Heart left ventricle (tissue), 16 donors: ENCODE measurements around the gene CC2D1A. TPM values are rescaled to one million over a fixed set of nuclear protein-coding genes. Genes with fewer than 3 reads are reported as not detected.
A peak's percentile ranks its signal among the peaks of the same experiment; 100 is the strongest.
"Not testable (repeated sequence)": the region's sequence is repeated elsewhere in the genome, so short reads cannot be mapped to it uniquely, and the experiment has no call there.

Source experiments
- ATAC-seq, 4 donors: fragments of 200-7000 bp; cut with Tn5 transposase; one replicate each; pipeline ENCODE4 v1.9.1; 2020 to 2022; ENCODE audit warnings: moderate library complexity in 4 of 4, mild to moderate bottlenecking in 3 of 4, moderate number of reproducible peaks in 1 of 4
- DNase-seq, 5 donors: peaks; one replicate each; pipeline ENCODE4 v3.0.0-alpha.2; 2020
- H3K27ac ChIP-seq, 12 donors: fragments of 200-600 bp; sonication (generic) in 4 of 12; one replicate each; pipeline versions ENCODE4 v1.5.0 to v1.8.0; 2016 to 2022; ENCODE audit warnings: mild to moderate bottlenecking in 2 of 12
- H3K27me3 ChIP-seq, 9 donors: fragments of 200-600 bp; sonication (generic) in 2 of 9; one replicate each; pipeline versions ENCODE4 v1.5.1 to v1.8.0; 2016 to 2022; ENCODE audit warnings: mild to moderate bottlenecking in 3 of 9
- H3K36me3 ChIP-seq, 9 donors: fragments of 200-600 bp; sonication (generic) in 2 of 9; one replicate each; pipeline versions ENCODE4 v1.5.0 to v1.8.0; 2018 to 2022; ENCODE audit warnings: mild to moderate bottlenecking in 2 of 9
- H3K4me1 ChIP-seq, 12 donors: fragments of 200-600 bp; sonication (generic) in 4 of 12; one replicate each; pipeline versions ENCODE4 v1.5.0 to v1.8.0; 2016 to 2022; ENCODE audit warnings: mild to moderate bottlenecking in 3 of 12
- H3K4me3 ChIP-seq, 12 donors: fragments of 200-600 bp; sonication (generic) in 4 of 12; one replicate each; pipeline versions ENCODE4 v1.5.0 to v1.8.0; 2017 to 2022; ENCODE audit warnings: mild to moderate bottlenecking in 9 of 12, moderate library complexity in 4 of 12
- H3K9me3 ChIP-seq, 12 donors: fragments of 200-600 bp; sonication (generic) in 4 of 12; one replicate each; pipeline versions ENCODE4 v1.5.0 to v1.8.0; 2016 to 2022; ENCODE audit warnings: mild to moderate bottlenecking in 1 of 12
- CTCF ChIP-seq, 12 donors: fragments of 200-600 bp; sonication (generic) in 4 of 12; IDR thresholded peaks; one replicate each; pipeline versions ENCODE4 v1.5.0 to v1.8.0; 2018 to 2022; ENCODE audit warnings: antibody characterized with exemption in 12 of 12, mild to moderate bottlenecking in 5 of 12
- POLR2A ChIP-seq, 2 donors: fragments of 450-650 bp; IDR thresholded peaks; one replicate each; pipeline ENCODE4 v1.6.1; 2017; ENCODE audit warnings: antibody characterized with exemption in 2 of 2, mild to moderate bottlenecking in 2 of 2, moderate library complexity in 2 of 2
- WGBS, 4 donors: extraction: QIAGEN DNeasy Blood & Tissue Kit in 2 of 4; methylation state at CpG; one replicate each; pipeline versions ENCODE4 v1.1.5 to v1.1.7; 2013 to 2018; 5-methylcytosine and 5-hydroxymethylcytosine counted together
- intact Hi-C, 10 donors: fragments of 100-400 bp; cut with DNase I; formaldehyde crosslinking; loops; one replicate each; pipeline versions ENCODE4 v1.11.1 to v1.14.2; 2022
- polyA plus RNA-seq, 2 donors: library from polyadenylated mRNA; stranded (reverse); fragments of 200-250 nt; gene quantifications; one replicate each; pipeline ENCODE4 v1.2.3, GENCODE V29; 2013
- total RNA-seq, 9 donors: library from RNA; depleted of rRNA in 2 of 9; stranded (reverse); fragments of >200 nt in 2 of 9; fragmentation: NEBNext Ultra II Directional in 3 of 9; extraction: Animal tissue kit (Norgen Biotek cat#: 25700) in 3 of 9; gene quantifications; one replicate each; pipeline versions ENCODE4 v1.1.0 to v1.2.4, GENCODE V29; 2016 to 2023
- donor health status: ischemic (EF 13 %, LVEDD 7.1; RV severe dilation, severe dysfunction).
- donor health status: healthy with polysubstance abuse.
- donor health status: DM: no; HTN: yes; CAD: no.
- donor health status: DM: no; HTN: no; CAD: no.
- donor health status: ischemic (EF 25% LVEDD 6.9; RV normal size, moderate dysfunction).
- donor health status: ischemic (EF 25% LVEDD 5.7; RV mildly dilated, moderate dysfunction).
- donor health status: healthy.
- donor health status: DM: yes; HTN: yes; CAD: no.
- donor health status: ischemic (EF 35%, LVEDD 5.7; RV mildly dilated, moderate dysfunction).
- donor health status: nonischemic (EF 11% LVEDD 7.7; RV severe dilation, severe dysfunction).
- donor health status: DM: yes; HTN: yes; CAD: no.
- donor health status: PGD.
- donor health status: ischemic (EF 29% LVEDD 5.4; RV normal size, mild dysfunction).
- donor health status: nonischemic (EF 23%, LVEDD 6.1; RV moderate dilation, normal function).

The CC2D1A gene
- total and polyA plus RNA-seq, 11 donors: 14.4 to 36.3 (median 19.5) TPM

- H3K27ac ChIP-seq: no peak overlapping the region
- H3K27me3 ChIP-seq: no peaks in the 10 kb centered on the region
- ATAC-seq: no peak
- peaks cover 0 to 6% (median 0%) of the 10 kb centered on the region in 12 donors for H3K9me3 ChIP-seq
- H3K4me1 ChIP-seq: peaks cover 0 to 15% (median 0%) of the 10 kb centered on the region in 12 donors
- intact Hi-C loops: no loop called here
- 96 to 99% (median 98%) methylated on average over 5 to 11 of the region's 11 CpGs for WGBS, 4 donors
- H3K36me3 ChIP-seq: peaks cover 5 to 98% (median 87%) of the 10 kb centered on the region in 9 donors
- no peak overlapping the region for H3K4me3 ChIP-seq
- no peak for DNase-seq
- TF ChIP-seq POLR2A (IDR thresholded peaks at IDR 0.05) (no peak), CTCF (IDR thresholded peaks at IDR 0.05) (no peak)
Measured at GRCh38 chr19:13920524-13920923, 14.5 kb downstream of the CC2D1A start.

- Histone ChIP-seq H3K4me1 (peaks cover 0 to 17% (median under 1%) of the 10 kb centered on the region in 12 donors), H3K9me3 (peaks cover 0 to 6% (median 0%) of the 10 kb centered on the region in 12 donors), H3K27me3 (no peaks in the 10 kb centered on the region), H3K27ac (no peak overlapping the region), H3K36me3 (peaks cover 5 to 96% (median 81%) of the 10 kb centered on the region in 9 donors), H3K4me3 (no peak overlapping the region)
- WGBS, 4 donors: 82 to 97% (median 91%) methylated on average over 1 to 2 of the region's 2 CpGs
- DNase-seq: no peak
- ATAC-seq: peak; percentile 43 to 63 (median 54)
- no peak for TF ChIP-seq CTCF (IDR thresholded peaks at IDR 0.05)
- TF ChIP-seq POLR2A (IDR thresholded peaks at IDR 0.05): no peak
- intact Hi-C loops: no loop called here
Measured at GRCh38 chr19:13920940-13921747, 15.1 kb downstream of the CC2D1A start.

- H3K27me3 ChIP-seq, intact Hi-C loops: not testable (repeated sequence)
- H3K4me1 ChIP-seq: peaks cover 0 to 25% (median 3%) of the 10 kb centered on the region in 12 donors
Measured at GRCh38 chr19:13922118-13922517, 16.1 kb downstream of the CC2D1A start.

GRCh38 chr19:13923194-13923987 lies 17.4 kb downstream of the CC2D1A start:
- intact Hi-C loops: no loop called here
- no peak for ATAC-seq
- WGBS, 4 donors: 94 to 98% (median 96%) methylated on average over 27 to 28 of the region's 28 CpGs

More at GRCh38 chr19:13922118-13922517, 16.1 kb downstream of the CC2D1A start:
- H3K4me3 ChIP-seq, H3K9me3 ChIP-seq, H3K27ac ChIP-seq, ATAC-seq, DNase-seq: not testable (repeated sequence)
- H3K36me3 ChIP-seq: peaks cover 5 to 96% (median 80%) of the 10 kb centered on the region in 9 donors
- 89 to 97% (median 96%) methylated on average over 6 of the region's 6 CpGs for WGBS, 4 donors

More at GRCh38 chr19:13923194-13923987, 17.4 kb downstream of the CC2D1A start:
- Histone ChIP-seq H3K9me3 (peaks cover 0 to 6% (median 0%) of the 10 kb centered on the region in 12 donors), H3K27ac (no peak overlapping the region), H3K4me3 (no peak overlapping the region), H3K4me1 (peaks cover 0 to 19% (median 2%) of the 10 kb centered on the region in 12 donors), H3K27me3 (no peaks in the 10 kb centered on the region), H3K36me3 (peaks cover 5 to 96% (median 82%) of the 10 kb centered on the region in 9 donors)
- TF ChIP-seq CTCF (IDR thresholded peaks at IDR 0.05) (no peak), POLR2A (IDR thresholded peaks at IDR 0.05) (no peak)
- DNase-seq: no peak
